Breast epithelium (tissue), 3 donors: ENCODE results near the gene CASK.

Experiments used
- CTCF ChIP-seq, 3 donors: fragments of 450-650 bp; IDR thresholded peaks; one replicate each; pipeline ENCODE4 v1.5.1; 2016 to 2017; ENCODE audit warnings: antibody characterized with exemption in 3 of 3, mild to moderate bottlenecking in 3 of 3, moderate library complexity in 3 of 3
- POLR2A ChIP-seq: fragments of 450-650 bp; IDR thresholded peaks from one replicate; pipeline ENCODE4 v1.6.1; 2016; ENCODE audit warnings: antibody characterized with exemption, mild to moderate bottlenecking, moderate library complexity
- POLR2AphosphoS5 ChIP-seq, 3 donors: sonication (generic); formaldehyde crosslinking; IDR thresholded peaks; one replicate each; pipeline ENCODE4 v1.6.1; 2017; ENCODE audit warnings: antibody characterized with exemption in 3 of 3

- no peak for TF ChIP-seq CTCF (IDR thresholded peaks at IDR 0.05)
- TF ChIP-seq POLR2A = no peak
- TF ChIP-seq POLR2AphosphoS5 (IDR thresholded peaks at IDR 0.05) = no peak
These were observed 161.7 kb downstream of the CASK start for GRCh38 chrX:41761702-41762101.
